ENCODE data around the gene CPTP. TPM values are rescaled to one million over a fixed set of nuclear protein-coding genes. Genes with fewer than 3 reads are reported as not detected.
"Not testable (repeated sequence)": the region's sequence is repeated elsewhere in the genome, so short reads cannot be mapped to it uniquely, and the experiment has no call there.

The CPTP gene
- total RNA-seq, 4 donors from 2014 or later, result 10.7 to 94.0 (median 84.6) TPM

- H3K4me1 ChIP-seq, result peaks cover 0 to 24% (median 8%) of the 10 kb centered on the region in 4 donors
- DNase-seq, result no peak
- TF ChIP-seq CTCF (IDR thresholded peaks at IDR 0.05) (no peak), POLR2A (IDR thresholded peaks at IDR 0.05) (no peak)
- H3K27me3 ChIP-seq, result no peaks in the 10 kb centered on the region
- peaks cover 0 to 69% (median 0%) of the 10 kb centered on the region in 3 donors for H3K36me3 ChIP-seq
- H3K27ac ChIP-seq, result no peak overlapping the region
- H3K4me3 ChIP-seq, result no peak overlapping the region
- no peaks in the 10 kb centered on the region for H3K9me3 ChIP-seq
Measured at GRCh38 chr1:1313500-1314236, 10.9 kb upstream of the CPTP start.

GRCh38 chr1:1314237-1314586, 10.4 kb upstream of the CPTP start:
- TF ChIP-seq CTCF (IDR thresholded peaks at IDR 0.05) (no peak), POLR2A (IDR thresholded peaks at IDR 0.05) (no peak)
- no peak overlapping the region for H3K4me3 ChIP-seq
- peaks cover 0 to 21% (median 5%) of the 10 kb centered on the region in 4 donors for H3K4me1 ChIP-seq
- no peak for DNase-seq
- H3K9me3 ChIP-seq, result no peaks in the 10 kb centered on the region
- no peak overlapping the region for H3K27ac ChIP-seq
- H3K27me3 ChIP-seq, result no peaks in the 10 kb centered on the region
- peaks cover 0 to 74% (median 0%) of the 10 kb centered on the region in 3 donors for H3K36me3 ChIP-seq

GRCh38 chr1:1314678-1315335, 9.8 kb upstream of the CPTP start:
- DNase-seq, result no peak
- H3K9me3 ChIP-seq, result no peaks in the 10 kb centered on the region
- no peak overlapping the region for H3K27ac ChIP-seq
- peaks cover 0 to 15% (median under 1%) of the 10 kb centered on the region in 4 donors for H3K4me1 ChIP-seq
- H3K36me3 ChIP-seq, result peaks cover 0 to 80% (median 0%) of the 10 kb centered on the region in 3 donors
- TF ChIP-seq CTCF (IDR thresholded peaks at IDR 0.05) (no peak), POLR2A (IDR thresholded peaks at IDR 0.05) (no peak)
- H3K27me3 ChIP-seq, result no peaks in the 10 kb centered on the region
- no peak overlapping the region for H3K4me3 ChIP-seq

GRCh38 chr1:1315435-1315954, 9.1 kb upstream of the CPTP start:
- DNase-seq, result no peak
- peaks cover 0 to 9% (median 0%) of the 10 kb centered on the region in 4 donors for H3K4me1 ChIP-seq
- no peak overlapping the region for H3K4me3 ChIP-seq
- TF ChIP-seq POLR2A (IDR thresholded peaks at IDR 0.05), result no peak
- no peak for TF ChIP-seq CTCF (IDR thresholded peaks at IDR 0.05)
- H3K27me3 ChIP-seq, result no peaks in the 10 kb centered on the region
- no peaks in the 10 kb centered on the region for H3K9me3 ChIP-seq
- peaks cover 0 to 81% (median 0%) of the 10 kb centered on the region in 3 donors for H3K36me3 ChIP-seq
- H3K27ac ChIP-seq, result no peak overlapping the region

- not testable (repeated sequence) for H3K9me3 ChIP-seq, H3K27ac ChIP-seq, H3K4me3 ChIP-seq, DNase-seq, H3K27me3 ChIP-seq
- H3K36me3 ChIP-seq, result peaks cover 0 to 78% (median 0%) of the 10 kb centered on the region in 3 donors
- H3K4me1 ChIP-seq, result peaks cover 0 to 13% (median under 1%) of the 10 kb centered on the region in 4 donors
Measured at GRCh38 chr1:1316199-1316598, 8.4 kb upstream of the CPTP start.

- H3K9me3 ChIP-seq, result no peaks in the 10 kb centered on the region
- H3K27ac ChIP-seq, result peak overlapping the region in 2 of 4 donors; percentile 35 to 69
- H3K27me3 ChIP-seq, result no peaks in the 10 kb centered on the region
- no peak overlapping the region for H3K4me3 ChIP-seq
- peaks cover 0 to 21% (median 5%) of the 10 kb centered on the region in 4 donors for H3K4me1 ChIP-seq
- DNase-seq, result no peak
- TF ChIP-seq POLR2A (IDR thresholded peaks at IDR 0.05), result no peak
- no peak for TF ChIP-seq CTCF (IDR thresholded peaks at IDR 0.05)
- peaks cover 0 to 66% (median 0%) of the 10 kb centered on the region in 3 donors for H3K36me3 ChIP-seq
Measured at GRCh38 chr1:1317420-1317819, 7.2 kb upstream of the CPTP start.

Measured in Peyer's patch (tissue), 4 donors.